ENCODE results near the gene FIGNL2. TPM values are rescaled to one million over a fixed set of nuclear protein-coding genes. Genes with fewer than 3 reads are reported as not detected.
"Not testable (repeated sequence)": the region's sequence is repeated elsewhere in the genome, so short reads cannot be mapped to it uniquely, and the experiment has no call there.

The FIGNL2 gene
- total RNA-seq, 2 donors from 2014 or later: 0.40 to 0.78 TPM

- not testable (repeated sequence) for ATAC-seq; H3K4me1 Mint-ChIP-seq (ENCODE audit: low read depth in 2 of 2); DNase-seq (ENCODE audit: low spot score); H3K4me3 Mint-ChIP-seq; H3K9me3 Mint-ChIP-seq; H3K27me3 Mint-ChIP-seq; H3K36me3 Mint-ChIP-seq; H3K27ac Mint-ChIP-seq
Observed at GRCh38 chr12:51798051-51798450, 50.5 kb downstream of the FIGNL2 start.

GRCh38 chr12:51797301-51797700 lies 51.2 kb downstream of the FIGNL2 start:
- no peak for ATAC-seq
- H3K4me3 Mint-ChIP-seq: no peak overlapping the region
- H3K4me1 Mint-ChIP-seq (ENCODE audit: low read depth in 2 of 2): no peaks in the 10 kb centered on the region
- no peaks in the 10 kb centered on the region for H3K9me3 Mint-ChIP-seq
- DNase-seq (ENCODE audit: low spot score): no peak
- no peaks in the 10 kb centered on the region for H3K36me3 Mint-ChIP-seq
- peaks cover 0 to 2% of the 10 kb centered on the region in 2 donors for H3K27me3 Mint-ChIP-seq
- no peak overlapping the region for H3K27ac Mint-ChIP-seq

GRCh38 chr12:51793201-51793600 lies 55.3 kb downstream of the FIGNL2 start:
- DNase-seq (ENCODE audit: low spot score): no peak
- Mint-ChIP-seq H3K27ac (no peak overlapping the region), H3K4me3 (no peak overlapping the region), H3K27me3 (peaks cover 0 to 2% of the 10 kb centered on the region in 2 donors), H3K36me3 (no peaks in the 10 kb centered on the region), H3K9me3 (no peaks in the 10 kb centered on the region), H3K4me1 (ENCODE audit: low read depth in 2 of 2) (no peaks in the 10 kb centered on the region)
- ATAC-seq: no peak

- H3K36me3 Mint-ChIP-seq: no peaks in the 10 kb centered on the region
Observed at GRCh38 chr12:51792417-51792816, 56.1 kb downstream of the FIGNL2 start.

GRCh38 chr12:51788876-51789275 lies 59.6 kb downstream of the FIGNL2 start:
- ATAC-seq (no peak), DNase-seq (ENCODE audit: low spot score) (no peak)
- Mint-ChIP-seq H3K36me3 (no peaks in the 10 kb centered on the region), H3K4me3 (no peak overlapping the region), H3K27me3 (peaks cover 0 to 2% of the 10 kb centered on the region in 2 donors), H3K9me3 (no peaks in the 10 kb centered on the region), H3K27ac (no peak overlapping the region), H3K4me1 (ENCODE audit: low read depth in 2 of 2) (no peaks in the 10 kb centered on the region)

More at GRCh38 chr12:51792417-51792816, 56.1 kb downstream of the FIGNL2 start:
- no peak overlapping the region for H3K27ac Mint-ChIP-seq
- H3K4me1 Mint-ChIP-seq (ENCODE audit: low read depth in 2 of 2): no peaks in the 10 kb centered on the region
- ATAC-seq (no peak), DNase-seq (ENCODE audit: low spot score) (no peak)
- H3K9me3 Mint-ChIP-seq: no peaks in the 10 kb centered on the region
- H3K4me3 Mint-ChIP-seq: no peak overlapping the region
- peaks cover 0 to 2% of the 10 kb centered on the region in 2 donors for H3K27me3 Mint-ChIP-seq

GRCh38 chr12:51785906-51786305 lies 62.6 kb downstream of the FIGNL2 start:
- ATAC-seq (no peak), DNase-seq (ENCODE audit: low spot score) (no peak)
- Mint-ChIP-seq H3K9me3 (no peaks in the 10 kb centered on the region), H3K4me3 (no peak overlapping the region), H3K27ac (no peak overlapping the region), H3K36me3 (no peaks in the 10 kb centered on the region), H3K27me3 (peaks cover 0 to under 1% of the 10 kb centered on the region in 2 donors), H3K4me1 (ENCODE audit: low read depth in 2 of 2) (no peaks in the 10 kb centered on the region)

GRCh38 chr12:51784688-51785087 lies 63.8 kb downstream of the FIGNL2 start:
- no peaks in the 10 kb centered on the region for H3K9me3 Mint-ChIP-seq
- DNase-seq (ENCODE audit: low spot score): no peak
- H3K27ac Mint-ChIP-seq: no peak overlapping the region
- H3K4me3 Mint-ChIP-seq: no peak overlapping the region
- no peaks in the 10 kb centered on the region for H3K4me1 Mint-ChIP-seq (ENCODE audit: low read depth in 2 of 2)
- peaks cover 0 to 4% of the 10 kb centered on the region in 2 donors for H3K27me3 Mint-ChIP-seq
- H3K36me3 Mint-ChIP-seq: no peaks in the 10 kb centered on the region
- ATAC-seq: no peak

GRCh38 chr12:51779876-51780275 lies 68.6 kb downstream of the FIGNL2 start:
- Mint-ChIP-seq H3K27ac (no peak overlapping the region), H3K4me1 (ENCODE audit: low read depth in 2 of 2) (no peaks in the 10 kb centered on the region), H3K9me3 (no peaks in the 10 kb centered on the region), H3K27me3 (peaks cover 0 to 4% of the 10 kb centered on the region in 2 donors), H3K36me3 (no peaks in the 10 kb centered on the region), H3K4me3 (no peak overlapping the region)
- ATAC-seq (no peak), DNase-seq (ENCODE audit: low spot score) (no peak)

- Mint-ChIP-seq H3K27ac (no peak overlapping the region), H3K27me3 (peaks cover 0 to 4% of the 10 kb centered on the region in 2 donors), H3K9me3 (no peaks in the 10 kb centered on the region), H3K4me1 (ENCODE audit: low read depth in 2 of 2) (no peaks in the 10 kb centered on the region), H3K36me3 (no peaks in the 10 kb centered on the region), H3K4me3 (no peak overlapping the region)
- ATAC-seq: no peak
- DNase-seq (ENCODE audit: low spot score): no peak
Observed at GRCh38 chr12:51777973-51778372, 70.5 kb downstream of the FIGNL2 start.

- no peak for ATAC-seq
Observed at GRCh38 chr12:51777457-51777856, 71.1 kb downstream of the FIGNL2 start.

GRCh38 chr12:51774933-51775332 lies 73.6 kb downstream of the FIGNL2 start:
- H3K4me1 Mint-ChIP-seq (ENCODE audit: low read depth in 2 of 2): no peaks in the 10 kb centered on the region
- no peak for DNase-seq (ENCODE audit: low spot score)
- H3K4me3 Mint-ChIP-seq: no peak overlapping the region
- peaks cover 3 to 8% of the 10 kb centered on the region in 2 donors for H3K27me3 Mint-ChIP-seq
- no peaks in the 10 kb centered on the region for H3K9me3 Mint-ChIP-seq
- H3K27ac Mint-ChIP-seq: no peak overlapping the region
- ATAC-seq: no peak
- H3K36me3 Mint-ChIP-seq: no peaks in the 10 kb centered on the region

More at GRCh38 chr12:51777457-51777856, 71.1 kb downstream of the FIGNL2 start:
- no peaks in the 10 kb centered on the region for H3K4me1 Mint-ChIP-seq (ENCODE audit: low read depth in 2 of 2)
- DNase-seq (ENCODE audit: low spot score): no peak
- no peaks in the 10 kb centered on the region for H3K9me3 Mint-ChIP-seq
- no peaks in the 10 kb centered on the region for H3K36me3 Mint-ChIP-seq
- H3K27me3 Mint-ChIP-seq: peaks cover 0 to 4% of the 10 kb centered on the region in 2 donors
- no peak overlapping the region for H3K4me3 Mint-ChIP-seq
- no peak overlapping the region for H3K27ac Mint-ChIP-seq

- DNase-seq (ENCODE audit: low spot score) (no peak), ATAC-seq (no peak)
- no peaks in the 10 kb centered on the region for H3K4me1 Mint-ChIP-seq (ENCODE audit: low read depth in 2 of 2)
- H3K36me3 Mint-ChIP-seq: no peaks in the 10 kb centered on the region
- H3K4me3 Mint-ChIP-seq: no peak overlapping the region
- no peaks in the 10 kb centered on the region for H3K9me3 Mint-ChIP-seq
- H3K27ac Mint-ChIP-seq: no peak overlapping the region
- H3K27me3 Mint-ChIP-seq: peaks cover 3 to 8% of the 10 kb centered on the region in 2 donors
Observed at GRCh38 chr12:51773145-51773869, 75.2 kb downstream of the FIGNL2 start.

- DNase-seq (ENCODE audit: low spot score): no peak
- Mint-ChIP-seq H3K4me3 (no peak overlapping the region), H3K36me3 (no peaks in the 10 kb centered on the region), H3K27me3 (peaks cover 3 to 8% of the 10 kb centered on the region in 2 donors), H3K4me1 (ENCODE audit: low read depth in 2 of 2) (no peaks in the 10 kb centered on the region), H3K9me3 (no peaks in the 10 kb centered on the region), H3K27ac (no peak overlapping the region)
- ATAC-seq: no peak
Observed at GRCh38 chr12:51771008-51771407, 77.5 kb downstream of the FIGNL2 start.

Measured in natural killer cell treated with Interleukin-12 subunit alpha and Interleukin-12 subunit beta and Interleukin-15 and Interleukin-18, amount 100 ng/mL, for 72 hours (primary cell).